NCI-H82 treated with DMSO at 0.1 percent for 48 hours (cell line): ENCODE measurements around the gene ANTXR1.

Experiments
- DNase-seq: peaks from one replicate; lab custom pipeline; 2025; ENCODE audit not compliant: unreplicated experiment; lab: John Stamatoyannopoulos, UW

ANTXR1 gene

GRCh38 chr2:69031466-69031865 is 18.5 kb downstream of the ANTXR1 start:
- no peak for DNase-seq

- no peak for DNase-seq
Measured at GRCh38 chr2:69032336-69032735, 19.4 kb downstream of the ANTXR1 start.

- DNase-seq: no peak
Measured at GRCh38 chr2:69033461-69034095, 20.6 kb downstream of the ANTXR1 start.

GRCh38 chr2:69034122-69034521 is 21.1 kb downstream of the ANTXR1 start:
- no peak for DNase-seq

- no peak for DNase-seq
Measured at GRCh38 chr2:69034845-69035244, 21.9 kb downstream of the ANTXR1 start.

GRCh38 chr2:69036926-69037325 is 23.9 kb downstream of the ANTXR1 start:
- no peak for DNase-seq

GRCh38 chr2:69041214-69041613 is 28.2 kb downstream of the ANTXR1 start:
- DNase-seq: no peak

GRCh38 chr2:69043736-69044400 is 30.9 kb downstream of the ANTXR1 start:
- DNase-seq: no peak

GRCh38 chr2:69046221-69046662 is 33.3 kb downstream of the ANTXR1 start:
- DNase-seq: no peak

- no peak for DNase-seq
Measured at GRCh38 chr2:69047625-69048145, 34.7 kb downstream of the ANTXR1 start.

GRCh38 chr2:69050802-69051201 is 37.8 kb downstream of the ANTXR1 start:
- DNase-seq: no peak

GRCh38 chr2:69053416-69053965 is 40.5 kb downstream of the ANTXR1 start:
- DNase-seq: no peak

GRCh38 chr2:69054431-69054830 is 41.5 kb downstream of the ANTXR1 start:
- no peak for DNase-seq

GRCh38 chr2:69055688-69056470 is 42.9 kb downstream of the ANTXR1 start:
- no peak for DNase-seq

- DNase-seq: no peak
Measured at GRCh38 chr2:69057660-69058059, 44.7 kb downstream of the ANTXR1 start.

GRCh38 chr2:69059731-69060290 is 46.8 kb downstream of the ANTXR1 start:
- no peak for DNase-seq

- DNase-seq: no peak
Measured at GRCh38 chr2:69060938-69061501, 48.0 kb downstream of the ANTXR1 start.

GRCh38 chr2:69061525-69061924 is 48.5 kb downstream of the ANTXR1 start:
- no peak for DNase-seq

- DNase-seq: no peak
Measured at GRCh38 chr2:69062307-69062962, 49.5 kb downstream of the ANTXR1 start.

- DNase-seq: no peak
Measured at GRCh38 chr2:69065735-69066336, 52.9 kb downstream of the ANTXR1 start.
